KBM-7 (cell line): ENCODE results near the gene KIT.

Experiments used
- DNase-seq: peaks from one replicate; pipeline ENCODE4 v3.0.0-alpha.2; 2015
- in situ Hi-C: fragments of 300-500 bp; cut with MboI; formaldehyde crosslinking; loops from 2 replicates; pipeline ENCODE4 v1.14.3; 2020; ENCODE audit warnings: low sequenced_read_pairs, low pct_unique_long_range_greater_than_20kb, mixed read lengths

The KIT gene

DNA sequence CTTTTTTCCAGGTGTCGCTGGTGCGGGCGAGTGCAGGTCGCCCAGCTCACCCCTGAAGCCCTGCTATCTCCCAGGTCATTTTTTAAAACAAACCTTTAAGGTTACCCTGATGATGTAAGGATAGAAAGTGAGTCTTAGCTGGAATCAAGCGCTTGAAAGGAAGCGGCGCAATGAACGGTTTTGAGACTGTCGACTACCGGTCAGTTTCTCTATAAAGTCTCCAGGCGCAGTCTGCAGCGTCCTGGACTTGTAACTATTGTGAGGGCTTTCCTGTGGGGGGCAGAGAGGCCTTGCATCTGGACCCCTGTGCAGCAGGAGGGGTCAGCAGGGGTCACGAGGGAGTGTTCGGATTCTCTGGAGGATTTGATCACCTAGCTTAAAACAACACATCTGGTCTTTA lies 1.6 kb downstream of the KIT start:
- in situ Hi-C loops, result no loop called here
- peak; percentile 46 for DNase-seq

DNA sequence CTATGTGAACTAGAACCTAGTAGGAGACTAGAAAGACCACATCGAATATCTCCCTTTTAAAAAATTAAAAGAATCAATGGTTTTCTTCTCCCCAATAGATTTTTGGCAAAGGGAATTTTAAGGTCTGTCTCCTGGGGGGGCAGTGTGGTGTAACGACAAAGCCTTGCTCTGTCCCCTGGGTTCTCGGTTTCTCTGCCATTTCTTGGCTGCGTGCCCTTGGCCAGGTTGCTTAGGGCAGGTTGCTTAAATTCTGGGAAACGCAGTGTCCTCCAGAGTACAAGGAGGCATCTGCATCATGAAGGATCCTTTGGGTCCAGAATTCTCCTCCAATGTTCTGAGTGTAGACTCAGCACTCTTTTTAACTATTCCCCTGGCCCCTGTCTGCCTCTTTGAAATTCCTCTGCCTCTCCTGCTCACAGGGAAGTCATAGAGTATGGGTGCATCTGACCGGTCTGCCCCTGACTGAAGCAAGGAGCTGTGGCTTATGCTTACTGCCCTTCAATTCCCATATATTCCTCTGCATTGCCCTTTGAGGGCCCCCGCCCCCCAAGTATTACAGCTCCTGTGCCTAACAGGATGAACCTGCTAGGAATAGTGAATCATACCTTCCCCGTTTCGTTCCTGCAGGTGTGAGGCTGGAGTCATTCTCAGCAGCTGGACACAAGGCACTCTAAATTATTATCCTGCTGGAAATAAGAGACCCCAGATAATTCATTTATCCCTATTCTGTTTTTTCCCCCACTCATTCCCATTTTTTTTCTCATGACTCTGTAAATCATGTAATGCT lies 2.2 kb downstream of the KIT start:
- in situ Hi-C loops, result no loop called here
- no peak for DNase-seq

DNA sequence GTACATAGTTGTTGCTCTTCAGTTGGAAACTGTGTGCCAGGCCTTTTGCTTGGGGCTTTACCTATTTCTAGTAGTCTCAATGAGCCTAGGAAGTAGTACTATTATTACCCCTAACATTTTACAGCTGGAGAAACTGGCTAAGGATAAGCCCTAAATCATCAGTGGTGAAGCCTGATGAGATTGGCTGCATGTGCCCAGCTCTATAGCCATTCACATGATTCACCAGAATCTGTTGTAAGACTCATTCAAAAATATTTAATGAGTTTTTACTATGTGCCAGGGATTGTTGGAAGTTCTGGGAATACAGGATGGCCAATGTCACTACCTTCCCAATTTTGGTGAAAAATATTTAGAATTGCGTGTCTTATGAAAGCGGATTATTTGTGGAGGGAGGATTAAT lies 2.8 kb downstream of the KIT start:
- in situ Hi-C loops, result no loop called here

DNA sequence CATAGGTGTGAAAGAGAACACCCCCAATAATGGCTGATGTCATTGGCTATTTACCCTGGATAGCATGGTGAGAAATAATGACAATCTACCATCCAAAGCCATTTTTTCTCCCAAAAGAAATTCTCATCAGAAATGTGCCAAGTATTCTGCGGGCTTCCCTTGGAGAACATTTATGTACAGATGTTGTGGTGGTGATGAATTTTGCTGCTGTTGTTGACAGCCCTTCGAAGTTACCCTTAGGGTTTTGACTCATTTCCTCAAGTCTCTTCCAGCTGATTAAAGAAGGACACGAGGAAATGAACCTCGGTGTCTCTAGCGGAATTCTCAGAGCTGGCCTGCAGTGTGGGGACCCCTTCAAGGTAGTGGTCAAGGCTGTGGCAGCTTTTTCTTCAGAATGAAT lies 3.4 kb downstream of the KIT start:
- in situ Hi-C loops, result no loop called here
- no peak for DNase-seq

More for the DNA sequence above, 2.8 kb downstream of the KIT start:
- no peak for DNase-seq

GRCh38 chr4:54661686-54662085 lies 3.9 kb downstream of the KIT start:
- DNase-seq, result no peak
- in situ Hi-C loops, result no loop called here

- in situ Hi-C loops, result no loop called here
These were observed 4.4 kb downstream of the KIT start for GRCh38 chr4:54662123-54662522.

DNA sequence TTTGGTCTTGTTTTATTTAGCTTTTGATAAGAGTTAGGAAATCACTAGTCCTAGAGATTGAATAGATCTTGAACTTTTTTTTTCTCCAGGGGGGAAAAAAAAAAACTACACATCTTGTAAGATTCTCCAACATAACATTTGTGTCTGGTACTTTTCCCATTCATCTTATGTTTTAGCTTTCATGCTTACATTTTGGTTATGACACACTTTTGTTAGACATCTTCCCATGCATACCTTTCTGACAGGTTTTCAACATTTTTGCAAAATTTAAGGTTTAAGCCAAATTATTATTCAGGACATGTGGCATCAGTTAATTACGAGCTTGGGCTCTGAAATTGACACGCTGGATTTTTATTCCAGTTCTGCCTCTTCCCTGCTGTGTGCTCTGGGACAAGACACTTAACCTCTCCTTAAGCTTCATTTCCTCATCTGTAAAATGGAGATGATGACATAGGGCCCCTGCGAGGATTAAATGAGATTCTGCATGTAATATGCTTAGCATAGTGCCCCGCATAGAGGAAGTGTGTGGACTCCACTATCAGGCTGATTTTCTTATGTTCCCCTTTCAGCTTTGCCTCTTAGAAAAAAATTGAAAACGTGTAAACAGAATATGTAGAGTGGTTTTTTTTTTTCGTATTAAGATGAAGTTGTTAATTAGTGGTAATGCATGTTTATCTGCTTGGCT lies 5.3 kb downstream of the KIT start:
- in situ Hi-C loops, result no loop called here
- DNase-seq, result peak; percentile 65

More at GRCh38 chr4:54662123-54662522, 4.4 kb downstream of the KIT start:
- no peak for DNase-seq

GRCh38 chr4:54664400-54664799 lies 6.6 kb downstream of the KIT start:
- DNase-seq, result no peak
- in situ Hi-C loops, result no loop called here

- DNase-seq, result peak; percentile 19
- in situ Hi-C loops, result no loop called here
These were observed 10.4 kb downstream of the KIT start for GRCh38 chr4:54668014-54668611.

GRCh38 chr4:54669831-54670230 lies 12.1 kb downstream of the KIT start:
- in situ Hi-C loops, result no loop called here
- no peak for DNase-seq

DNA sequence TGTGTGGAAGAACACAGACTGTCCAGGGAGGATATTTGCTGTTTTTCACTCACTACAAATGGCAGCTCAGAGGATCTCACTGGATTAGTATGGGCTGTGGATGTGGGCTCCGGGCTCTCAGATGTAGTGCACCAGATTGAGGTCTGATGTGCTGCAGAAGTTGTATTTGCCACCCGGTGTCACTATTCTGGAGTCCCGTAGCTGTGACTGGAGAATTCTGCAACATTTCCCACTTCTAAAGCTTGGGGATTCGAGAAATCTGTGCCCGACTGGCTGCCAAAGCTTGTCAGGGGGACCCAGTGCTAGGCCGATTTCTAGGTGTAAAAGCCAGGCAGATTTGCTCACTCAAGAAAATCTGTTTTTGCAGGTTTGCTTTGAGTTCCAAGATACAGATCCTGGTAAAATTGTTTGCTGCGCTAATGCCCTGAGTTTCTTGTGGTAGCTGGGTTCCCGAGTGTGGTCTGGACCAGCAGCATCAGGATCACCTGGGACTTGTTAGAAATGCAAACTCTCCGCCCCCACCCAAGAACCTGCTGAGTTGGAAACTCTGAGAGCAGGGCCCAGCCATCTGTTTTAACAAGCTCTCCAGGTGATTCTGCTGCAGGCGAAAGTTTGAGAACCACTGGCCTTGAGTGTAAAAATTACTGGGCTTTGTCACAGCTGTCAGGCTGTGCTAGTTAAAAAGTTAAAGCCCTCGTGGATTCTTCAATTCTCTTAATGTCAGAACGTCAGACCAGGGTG lies 18.1 kb downstream of the KIT start:
- in situ Hi-C loops, result no loop called here

GRCh38 chr4:54676658-54677057 lies 18.9 kb downstream of the KIT start:
- in situ Hi-C loops, result no loop called here
- DNase-seq, result no peak

More for the DNA sequence above, 18.1 kb downstream of the KIT start:
- DNase-seq, result no peak

- DNase-seq, result no peak
- in situ Hi-C loops, result no loop called here
These were observed 19.7 kb downstream of the KIT start for GRCh38 chr4:54677416-54677815.

GRCh38 chr4:54677853-54678650 lies 20.3 kb downstream of the KIT start:
- in situ Hi-C loops, result no loop called here
- no peak for DNase-seq

- in situ Hi-C loops, result no loop called here
- no peak for DNase-seq
These were observed 21.1 kb downstream of the KIT start for GRCh38 chr4:54678826-54679225.

GRCh38 chr4:54679813-54680212 lies 22.1 kb downstream of the KIT start:
- no peak for DNase-seq
- in situ Hi-C loops, result no loop called here

DNA sequence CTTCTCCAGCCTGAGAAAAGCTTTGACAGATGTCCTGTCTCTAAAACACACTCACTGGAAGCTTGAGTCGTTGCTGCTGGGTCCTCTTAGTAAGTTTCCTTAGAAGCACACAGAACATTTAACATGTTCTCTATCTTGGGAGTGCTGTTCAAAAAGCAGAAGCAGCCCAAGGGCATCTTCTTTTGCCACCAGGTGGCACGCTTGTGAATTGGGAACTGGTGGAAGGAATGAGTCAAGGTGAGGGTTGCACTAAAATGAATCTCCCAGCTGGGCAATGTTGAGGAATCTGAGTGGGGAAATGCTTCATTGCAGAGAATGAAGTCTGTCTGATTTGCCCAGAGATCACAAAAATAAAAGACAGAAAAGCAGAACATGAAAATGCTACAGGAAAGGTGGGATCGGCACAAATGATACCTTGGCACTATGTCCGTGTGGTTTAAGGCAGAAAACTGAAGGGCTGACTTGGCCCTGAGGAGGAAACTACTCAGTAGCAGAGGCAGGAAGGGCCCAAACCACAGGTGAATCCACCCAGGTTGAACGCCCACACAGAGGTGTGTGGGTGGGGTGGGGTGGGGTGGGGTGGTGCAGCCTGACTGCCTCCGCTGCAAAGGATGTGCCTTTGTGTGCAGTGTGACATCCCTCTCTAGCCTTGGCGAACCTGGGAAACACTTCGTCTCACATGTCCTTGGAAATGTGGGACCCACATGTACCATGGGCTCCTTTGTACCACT lies 26.0 kb downstream of the KIT start:
- DNase-seq, result peak; percentile 89
- in situ Hi-C loops, result no loop called here

- in situ Hi-C loops, result no loop called here
- DNase-seq, result no peak
These were observed 28.1 kb downstream of the KIT start for GRCh38 chr4:54685810-54686209.
